ENCODE measurements around the gene BAIAP2.

GRCh38 chr17:81075307-81075706 is 40.4 kb downstream of the BAIAP2 start:
- no peak for TF ChIP-seq ESRRG (CRISPR knock-in tag; IDR thresholded peaks at IDR 0.05)
- no peak for TF ChIP-seq CSDC2 (CRISPR knock-in tag; IDR thresholded peaks at IDR 0.05)
- TF ChIP-seq ZFP3 (CRISPR knock-in tag; IDR thresholded peaks at IDR 0.05), result no peak
- no peak for TF ChIP-seq PATZ1 (CRISPR knock-in tag; IDR thresholded peaks at IDR 0.05; ENCODE audit: borderline replicate concordance)
- no peak for TF ChIP-seq RARB (CRISPR knock-in tag; IDR thresholded peaks at IDR 0.05)
- TF ChIP-seq PPARA (CRISPR knock-in tag; IDR thresholded peaks at IDR 0.05; ENCODE audit: borderline replicate concordance), result no peak
- TF ChIP-seq BACH2 (CRISPR knock-in tag; IDR thresholded peaks at IDR 0.05; ENCODE audit: borderline replicate concordance), result no peak
- TF ChIP-seq ZC3H10 (CRISPR knock-in tag; IDR thresholded peaks at IDR 0.05), result no peak
